Body of pancreas (tissue), 4 donors: ENCODE data around the gene QRFP.

ENCODE experiments used
- CTCF ChIP-seq, 7 experiments: fragments of 450-650 bp in 4 of 7; fragments of 200-600 bp in 3 of 7; sonication (generic) in 3 of 7; IDR thresholded peaks; one replicate each; pipeline ENCODE4 v1.5.1; 2016 to 2019; ENCODE audit warnings: antibody characterized with exemption in 7 of 7
- POLR2A ChIP-seq, 3 donors: fragments of 450-650 bp; IDR thresholded peaks; one replicate each; pipeline ENCODE4 v1.6.1; 2016; ENCODE audit warnings: antibody characterized with exemption in 3 of 3, mild to moderate bottlenecking in 2 of 3

DNA sequence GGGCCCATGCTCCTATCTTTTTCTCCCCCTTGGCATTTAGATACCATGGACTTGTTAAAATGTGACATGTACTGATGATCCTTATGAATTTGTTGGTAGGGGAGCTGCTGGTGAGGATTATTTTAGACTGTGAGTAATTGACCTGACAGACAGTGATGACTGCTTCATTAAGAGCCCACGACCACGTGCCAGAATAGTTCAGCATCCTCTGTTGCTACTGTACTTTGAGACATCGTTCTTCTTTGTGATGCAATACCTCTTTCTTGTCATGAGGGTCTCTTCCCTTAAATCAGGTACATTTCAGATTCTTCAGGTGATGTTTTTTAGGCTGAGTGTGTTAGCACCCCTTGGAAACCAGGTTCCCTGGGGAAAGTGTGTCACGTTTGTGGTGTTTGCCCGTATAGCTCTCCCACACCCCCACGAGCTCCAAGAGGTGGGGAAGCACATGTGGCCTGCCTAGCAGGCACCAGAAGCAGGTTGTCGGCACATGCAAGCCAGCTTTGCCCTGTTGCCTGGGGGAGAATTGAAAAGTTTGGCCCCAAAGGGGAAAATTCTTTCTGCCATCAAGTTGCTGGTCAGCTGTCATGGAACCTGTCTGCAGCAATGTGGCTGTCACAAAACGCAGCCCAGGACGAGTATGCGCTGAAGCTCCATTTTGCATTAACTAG, 25.1 kb downstream of the QRFP start:
- TF ChIP-seq CTCF (IDR thresholded peaks at IDR 0.05) (no peak), POLR2A (IDR thresholded peaks at IDR 0.05) (no peak)
